Common myeloid progenitor, CD34-positive (primary cell): ENCODE measurements around the gene P3H4.
"Not testable (repeated sequence)": the region's sequence is repeated elsewhere in the genome, so short reads cannot be mapped to it uniquely, and the experiment has no call there.

Source experiments
- CTCF ChIA-PET: fragments of 350-600 bp; sonication (Branson Sonifier 250); formaldehyde crosslinking; loops from one replicate; lab custom pipeline; 2021; ENCODE audit warnings: antibody characterized with exemption; lab: Charles Lee
- POLR2A ChIA-PET: fragments of 350-600 bp; sonication (Branson Sonifier 250); formaldehyde crosslinking; loops from one replicate; lab custom pipeline; 2021; ENCODE audit warnings: antibody characterized with exemption; lab: Charles Lee
- DNase-seq, 3 donors: peaks; one replicate each; pipeline versions ENCODE4 v3.0.0 to v3.0.0-alpha.2; 2013
- H3K27ac ChIP-seq, 2 experiments: 1 replicate in 1 of 2; 2 replicates in 1 of 2; pipeline ENCODE4 v1.7.0; 2013; ENCODE audit warnings: inconsistent platforms in 2 of 2, low read length in 2 of 2, mild to moderate bottlenecking in 2 of 2, low read depth in 1 of 2, moderate library complexity in 1 of 2; ENCODE audit not compliant: severe bottlenecking in 2 of 2, insufficient read depth in 1 of 2, poor library complexity in 1 of 2
- H3K27me3 ChIP-seq, 5 experiments: replicated peaks in 2 of 5; 1 replicate in 3 of 5; 2 replicates in 2 of 5; pipeline versions ENCODE4 v1.6.1 to v1.7.0; 2013; ENCODE audit warnings: low read length in 4 of 5, mild to moderate bottlenecking in 2 of 5, moderate library complexity in 2 of 5, inconsistent platforms in 1 of 5; ENCODE audit not compliant: insufficient read depth in 5 of 5, control insufficient read depth in 4 of 5
- H3K36me3 ChIP-seq, 4 experiments: 1 replicate in 2 of 4; 2 replicates in 2 of 4; pipeline versions ENCODE4 v1.6.1 to v1.7.0; 2013; ENCODE audit warnings: low read length in 3 of 4, control low read depth in 1 of 4, mild to moderate bottlenecking in 1 of 4; ENCODE audit not compliant: control insufficient read depth in 4 of 4, insufficient read depth in 4 of 4
- H3K4me1 ChIP-seq, 4 experiments: 1 replicate in 3 of 4; 2 replicates in 1 of 4; pipeline versions ENCODE4 v1.6.1 to v1.7.1; 2013; ENCODE audit warnings: low read length in 3 of 4, mild to moderate bottlenecking in 3 of 4, control low read depth in 1 of 4, inconsistent platforms in 1 of 4, moderate library complexity in 1 of 4; ENCODE audit not compliant: control insufficient read depth in 4 of 4, insufficient read depth in 4 of 4; ENCODE audit errors: control extremely low read depth in 1 of 4
- H3K4me3 ChIP-seq, 7 experiments: 1 replicate in 4 of 7; 2 replicates in 3 of 7; pipeline versions ENCODE4 v1.5.1 to v1.7.0; 2013; ENCODE audit warnings: mild to moderate bottlenecking in 7 of 7, low read length in 6 of 7, moderate library complexity in 6 of 7, inconsistent platforms in 2 of 7, low read depth in 2 of 7, control low read depth in 1 of 7; ENCODE audit not compliant: insufficient read depth in 4 of 7, control insufficient read depth in 1 of 7; ENCODE audit errors: extremely low read depth in 1 of 7
- H3K9me3 ChIP-seq, 5 experiments: 1 replicate in 4 of 5; 2 replicates in 1 of 5; pipeline versions ENCODE4 v1.6.1 to v1.7.1; 2013; ENCODE audit warnings: low read length in 4 of 5, mild to moderate bottlenecking in 2 of 5, inconsistent platforms in 1 of 5, low read depth in 1 of 5, moderate library complexity in 1 of 5; ENCODE audit not compliant: control insufficient read depth in 4 of 5, insufficient read depth in 2 of 5; ENCODE audit errors: control extremely low read depth in 1 of 5
- WGBS: methylation state at CpG from one replicate; pipeline ENCODE4 v1.1.5; 2013; ENCODE audit not compliant: insufficient coverage; 5-methylcytosine and 5-hydroxymethylcytosine counted together

The P3H4 gene

DNA sequence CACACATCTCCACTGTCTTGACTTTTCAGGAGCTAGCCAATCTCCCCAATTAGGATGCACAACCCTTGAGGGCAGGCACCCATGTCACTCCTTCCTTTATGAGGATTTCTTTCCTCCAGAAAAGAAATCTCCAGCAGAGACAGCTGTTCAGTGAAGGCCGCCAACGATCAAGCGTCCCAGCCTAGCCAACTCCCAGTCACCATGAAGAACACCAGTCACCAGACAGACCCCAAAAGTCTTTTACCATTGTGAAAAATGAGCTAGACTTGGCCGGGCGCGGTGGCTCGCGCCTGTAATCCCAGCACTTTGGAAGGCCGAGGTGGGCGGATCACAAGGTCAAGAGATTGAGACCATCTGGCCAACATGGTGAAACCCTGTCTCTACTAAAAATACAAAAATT is 18.2 kb upstream of the P3H4 start:
- H3K27me3 ChIP-seq, POLR2A ChIA-PET, H3K4me1 ChIP-seq, H3K27ac ChIP-seq, H3K4me3 ChIP-seq, H3K9me3 ChIP-seq, DNase-seq: not testable (repeated sequence)
- H3K36me3 ChIP-seq, result peaks cover 6 to 46% (median 35%) of the 10 kb centered on the region in 4 experiments
- CTCF ChIA-PET, result interaction anchor here (1.1 to 1.6 kb wide), 5 partner anchors 9 to 20 kb away, joined by 3 to 8 read pairs (median 3); partner anchors contain the start of gene P3H4
- 86% methylated on average over 7 of the region's 10 CpGs for WGBS

DNA sequence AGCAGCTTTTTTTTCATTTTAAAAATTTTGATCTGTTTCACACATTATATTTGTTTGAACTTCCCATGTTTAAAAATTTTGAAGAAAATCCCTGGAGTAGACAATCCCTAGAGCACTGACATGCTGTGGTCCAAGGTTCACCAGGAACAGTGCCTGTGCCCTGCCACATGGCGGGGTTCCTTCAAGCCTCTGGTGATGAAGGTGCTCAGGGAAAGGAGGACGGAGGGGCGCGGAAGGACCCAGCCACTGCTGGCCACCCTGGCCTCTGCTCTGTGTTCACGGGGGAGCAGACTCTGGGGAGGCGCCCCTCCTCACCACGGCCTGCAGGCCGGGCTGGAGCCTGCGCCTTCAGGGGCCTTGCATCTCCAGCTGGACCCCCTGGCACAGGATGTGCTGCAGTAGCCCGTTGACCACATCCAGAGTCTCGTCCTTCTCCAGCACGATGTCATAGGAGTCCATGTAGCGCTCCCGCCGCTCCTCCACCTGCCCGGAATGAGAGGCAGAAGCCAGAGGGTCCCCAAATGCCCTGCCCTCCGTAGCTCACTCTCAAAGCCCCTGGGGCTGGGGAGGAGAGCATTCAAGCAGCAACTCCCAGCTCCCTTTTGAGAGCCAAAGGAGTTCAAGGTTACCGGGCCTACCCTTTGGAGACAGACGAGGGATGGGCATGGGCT is 13.6 kb upstream of the P3H4 start:
- ChIA-PET CTCF (no interaction called here), POLR2A (no interaction called here)
- Histone ChIP-seq H3K9me3 (no peaks in the 10 kb centered on the region), H3K27me3 (no peaks in the 10 kb centered on the region), H3K4me3 (no peak overlapping the region), H3K27ac (no peak overlapping the region), H3K36me3 (peaks cover 4 to 35% (median 25%) of the 10 kb centered on the region in 4 experiments), H3K4me1 (no peaks in the 10 kb centered on the region)
- WGBS, result 97% methylated on average over 17 of the region's 19 CpGs
- DNase-seq, result no peak

DNA sequence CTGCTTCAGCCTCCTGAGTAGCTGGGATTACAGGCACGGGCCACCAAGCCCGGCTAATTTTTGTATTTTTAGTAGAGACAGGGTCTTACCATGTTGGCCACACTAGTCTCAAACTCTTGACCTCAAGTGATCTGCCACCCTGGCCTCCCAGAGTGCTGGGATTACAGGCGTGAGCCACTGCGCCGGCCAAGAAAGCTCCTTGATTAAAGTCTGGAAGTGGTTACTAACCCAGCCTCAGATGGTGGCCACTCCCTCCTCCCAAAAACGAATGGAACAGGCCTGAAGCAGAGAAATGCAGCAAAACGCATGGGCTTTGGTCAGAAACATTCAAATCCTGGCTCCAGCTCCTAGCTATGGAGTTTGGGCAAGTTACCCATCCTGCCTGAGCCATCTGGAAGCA is 12.3 kb upstream of the P3H4 start:
- CTCF ChIA-PET, result no interaction called here
- no peaks in the 10 kb centered on the region for H3K27me3 ChIP-seq
- no peaks in the 10 kb centered on the region for H3K4me1 ChIP-seq
- H3K27ac ChIP-seq, result no peak overlapping the region
- H3K9me3 ChIP-seq, result no peaks in the 10 kb centered on the region
- WGBS, result 93% methylated on average over 6 of the region's 7 CpGs
- no peak overlapping the region for H3K4me3 ChIP-seq
- peaks cover 2 to 28% (median 20%) of the 10 kb centered on the region in 4 experiments for H3K36me3 ChIP-seq
- no peak for DNase-seq
- POLR2A ChIA-PET, result no interaction called here

GRCh38 chr17:41823580-41823979 is 11.8 kb upstream of the P3H4 start:
- Histone ChIP-seq H3K9me3 (no peaks in the 10 kb centered on the region), H3K27me3 (no peaks in the 10 kb centered on the region), H3K36me3 (peaks cover 2 to 24% (median 18%) of the 10 kb centered on the region in 4 experiments), H3K4me1 (no peaks in the 10 kb centered on the region), H3K27ac (no peak overlapping the region), H3K4me3 (no peak overlapping the region)
- ChIA-PET CTCF (no interaction called here), POLR2A (no interaction called here)
- no peak for DNase-seq
- 100% methylated on average over 7 of the region's 7 CpGs for WGBS

- no peaks in the 10 kb centered on the region for H3K4me1 ChIP-seq
- no peaks in the 10 kb centered on the region for H3K9me3 ChIP-seq
- H3K27ac ChIP-seq, result no peak overlapping the region
- DNase-seq, result no peak
- H3K4me3 ChIP-seq, result no peak overlapping the region
- ChIA-PET POLR2A (no interaction called here), CTCF (no interaction called here)
- H3K27me3 ChIP-seq, result no peaks in the 10 kb centered on the region
- H3K36me3 ChIP-seq, result peaks cover 2 to 22% (median 16%) of the 10 kb centered on the region in 4 experiments
- WGBS, result no CpG with 5 or more reads among the region's 1 CpG
Observed at GRCh38 chr17:41823141-41823524, 11.4 kb upstream of the P3H4 start.

DNA sequence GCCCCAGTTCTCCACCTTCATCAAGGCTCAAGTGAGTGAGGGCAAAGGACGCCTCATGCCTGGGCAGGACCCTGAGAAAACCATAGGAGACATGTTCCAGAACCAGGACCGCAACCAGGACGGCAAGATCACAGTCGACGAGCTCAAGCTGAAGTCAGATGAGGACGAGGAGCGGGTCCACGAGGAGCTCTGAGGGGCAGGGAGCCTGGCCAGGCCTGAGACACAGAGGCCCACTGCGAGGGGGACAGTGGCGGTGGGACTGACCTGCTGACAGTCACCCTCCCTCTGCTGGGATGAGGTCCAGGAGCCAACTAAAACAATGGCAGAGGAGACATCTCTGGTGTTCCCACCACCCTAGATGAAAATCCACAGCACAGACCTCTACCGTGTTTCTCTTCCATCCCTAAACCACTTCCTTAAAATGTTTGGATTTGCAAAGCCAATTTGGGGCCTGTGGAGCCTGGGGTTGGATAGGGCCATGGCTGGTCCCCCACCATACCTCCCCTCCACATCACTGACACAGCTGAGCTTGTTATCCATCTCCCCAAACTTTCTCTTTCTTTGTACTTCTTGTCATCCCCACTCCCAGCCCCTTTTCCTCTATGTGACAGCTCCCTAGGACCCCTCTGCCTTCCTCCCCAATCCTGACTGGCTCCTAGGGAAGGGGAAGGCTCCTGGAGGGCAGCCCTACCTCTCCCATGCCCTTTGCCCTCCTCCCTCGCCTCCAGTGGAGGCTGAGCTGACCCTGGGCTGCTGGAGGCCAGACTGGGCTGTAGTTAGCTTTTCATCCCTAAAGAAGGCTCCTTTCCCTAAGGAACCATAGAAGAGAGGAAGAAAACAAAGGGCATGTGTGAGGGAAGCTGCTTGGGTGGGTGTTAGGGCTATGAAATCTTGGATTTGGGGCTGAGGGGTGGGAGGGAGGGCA is 10.7 kb upstream of the P3H4 start:
- ChIA-PET POLR2A (no interaction called here), CTCF (no interaction called here)
- Histone ChIP-seq H3K27me3 (no peaks in the 10 kb centered on the region), H3K4me1 (no peaks in the 10 kb centered on the region), H3K27ac (no peak overlapping the region), H3K36me3 (peaks cover 2 to 16% (median 12%) of the 10 kb centered on the region in 4 experiments), H3K9me3 (no peaks in the 10 kb centered on the region), H3K4me3 (no peak overlapping the region)
- 89% methylated on average over 11 of the region's 12 CpGs for WGBS
- no peak for DNase-seq

- 92% methylated on average over 14 of the region's 14 CpGs for WGBS
- CTCF ChIA-PET, result no interaction called here
Observed at GRCh38 chr17:41821776-41822175, 10.0 kb upstream of the P3H4 start.

More at GRCh38 chr17:41821776-41822175, 10.0 kb upstream of the P3H4 start:
- Histone ChIP-seq H3K9me3 (no peaks in the 10 kb centered on the region), H3K4me1 (no peaks in the 10 kb centered on the region), H3K36me3 (peaks cover 0 to 13% (median 10%) of the 10 kb centered on the region in 4 experiments), H3K4me3 (no peak overlapping the region), H3K27me3 (no peaks in the 10 kb centered on the region), H3K27ac (no peak overlapping the region)
- DNase-seq, result no peak
- POLR2A ChIA-PET, result no interaction called here
